Activated CD8-positive, alpha-beta T cell treated with anti-CD3 and anti-CD28 coated beads for 36 hours (primary cell): Measurements from ENCODE around the gene SPATA6L. TPM values are rescaled to one million over a fixed set of nuclear protein-coding genes. Genes with fewer than 3 reads are reported as not detected.

Source experiments
- ATAC-seq: fragments of 200-7000 bp; cut with Tn5 transposase; one replicate; pipeline ENCODE4 v1.10.0; 2021; ENCODE audit warnings: mild to moderate bottlenecking, moderate library complexity
- CTCF ChIA-PET: fragments of 350-600 bp; sonication (Branson Sonifier 250); formaldehyde crosslinking; loops from one replicate; lab custom pipeline; 2021; ENCODE audit warnings: antibody characterized with exemption; lab: Charles Lee
- POLR2A ChIA-PET: fragments of 350-600 bp; sonication (Branson Sonifier 250); formaldehyde crosslinking; loops from one replicate; lab custom pipeline; 2021; ENCODE audit warnings: antibody characterized with exemption; lab: Charles Lee
- DNase-seq: peaks from one replicate; pipeline ENCODE4 v3.0.0-alpha.2; 2020
- H3K27ac Mint-ChIP-seq: one replicate; pipeline ENCODE4 v1.8.0; 2021; ENCODE audit warnings: mild to moderate bottlenecking, mixed read lengths
- H3K27me3 Mint-ChIP-seq: one replicate; pipeline ENCODE4 v1.8.0; 2021; ENCODE audit warnings: mixed read lengths
- H3K36me3 Mint-ChIP-seq: one replicate; pipeline ENCODE4 v1.8.0; 2021; ENCODE audit warnings: low read depth, mixed read lengths
- H3K4me1 Mint-ChIP-seq: one replicate; pipeline ENCODE4 v1.8.0; 2021; ENCODE audit warnings: low read depth, mixed read lengths
- H3K4me3 Mint-ChIP-seq: one replicate; pipeline ENCODE4 v1.8.0; 2021; ENCODE audit warnings: mild to moderate bottlenecking, moderate library complexity, mixed read lengths
- H3K9me3 Mint-ChIP-seq: one replicate; pipeline ENCODE4 v1.8.0; 2021; ENCODE audit warnings: mixed read lengths
- CTCF ChIP-seq: fragments of 200-600 bp; IDR thresholded peaks from one replicate; pipeline ENCODE4 v1.8.0; 2022; ENCODE audit warnings: antibody characterized with exemption, mild to moderate bottlenecking
- intact Hi-C: fragments of 100-400 bp; cut with micrococcal nuclease; formaldehyde crosslinking; loops from one replicate; pipeline ENCODE4 v1.10.0; 2022
- total RNA-seq, 2 experiments: library from RNA; stranded (reverse); gene quantifications; one replicate each; pipeline ENCODE4 v1.2.3, GENCODE V29; 2021

Gene SPATA6L
- total RNA-seq, 2 experiments from 2014 or later = 0.43 to 0.78 TPM

- intact Hi-C loops = loop anchor here (5.0 kb wide), 2 partner anchors 63 to 303 kb away; partner anchors contain the start of gene AK3
- no peaks in the 10 kb centered on the region for H3K9me3 Mint-ChIP-seq
- POLR2A ChIA-PET = interaction anchor here (0.6 to 1.4 kb wide), 5 partner anchors 14 to 61 kb away, joined by 3 to 8 read pairs (median 4); partner anchors contain the start of genes AK3, PLPP6 and SPATA6L
- no peaks in the 10 kb centered on the region for H3K27me3 Mint-ChIP-seq
- peak; percentile 97 for ATAC-seq
- peaks cover 11% of the 10 kb centered on the region for H3K4me1 Mint-ChIP-seq
- peak; percentile 99 for DNase-seq
- CTCF ChIA-PET = interaction anchor here (0.9 to 1.0 kb wide), 2 partner anchors 15 to 18 kb away, joined by 3 to 4 read pairs; no protein-coding TSS in a partner anchor
- no peak within 1 kb of the TSS for H3K27ac Mint-ChIP-seq
- H3K36me3 Mint-ChIP-seq = peaks cover 4% of the 10 kb centered on the region
- no peak within 1 kb of the TSS for H3K4me3 Mint-ChIP-seq
- TF ChIP-seq CTCF = peak; percentile 79
Observed at GRCh38 chr9:4679268-4680172, 13.2 kb upstream of the SPATA6L start, which contains the start of gene CDC37L1. Gene CDC37L1, plus strand, starts transcription at chr9:4679569. Its CDS starts 199 bp downstream, at chr9:4679768.

GRCh38 chr9:4678679-4679267 is 12.5 kb upstream of the SPATA6L start:
- no peak for TF ChIP-seq CTCF
- ChIA-PET CTCF (interaction anchor here (0.9 to 1.0 kb wide), 2 partner anchors 15 to 17 kb away, joined by 3 to 4 read pairs; no protein-coding TSS in a partner anchor), POLR2A (interaction anchor here (1.0 to 1.4 kb wide), 4 partner anchors 13 to 62 kb away, joined by 3 to 8 read pairs (median 4); partner anchors contain the start of genes AK3, PLPP6 and SPATA6L)
- peak; percentile 23 for ATAC-seq
- no peaks in the 10 kb centered on the region for H3K9me3 Mint-ChIP-seq
- H3K27ac Mint-ChIP-seq = no peak overlapping the region
- H3K4me1 Mint-ChIP-seq = peaks cover 7% of the 10 kb centered on the region
- no peaks in the 10 kb centered on the region for H3K27me3 Mint-ChIP-seq
- H3K36me3 Mint-ChIP-seq = peaks cover 2% of the 10 kb centered on the region
- H3K4me3 Mint-ChIP-seq = no peak overlapping the region
- no peak for DNase-seq
- intact Hi-C loops = loop anchor here (5.0 kb wide), 2 partner anchors 64 to 304 kb away; partner anchors contain the start of gene AK3

GRCh38 chr9:4677392-4677791 is 11.1 kb upstream of the SPATA6L start:
- H3K4me1 Mint-ChIP-seq = no peaks in the 10 kb centered on the region
- no peak for TF ChIP-seq CTCF
- CTCF ChIA-PET = interaction anchor here (0.7 to 1.4 kb wide), 3 partner anchors 11 to 380 kb away, joined by 3 to 7 read pairs (median 3); partner anchors contain the start of gene SPATA6L
- intact Hi-C loops = loop anchor here (5.0 kb wide), 2 partner anchors 65 to 305 kb away; partner anchors contain the start of gene AK3
- H3K9me3 Mint-ChIP-seq = no peaks in the 10 kb centered on the region
- H3K36me3 Mint-ChIP-seq = no peaks in the 10 kb centered on the region
- H3K27me3 Mint-ChIP-seq = no peaks in the 10 kb centered on the region
- POLR2A ChIA-PET = interaction anchor here (1.0 to 1.2 kb wide), 2 partner anchors 10 to 11 kb away, joined by 3 to 4 read pairs; partner anchors contain the start of gene SPATA6L
- ATAC-seq (no peak), DNase-seq (no peak)
- no peak overlapping the region for H3K27ac Mint-ChIP-seq
- H3K4me3 Mint-ChIP-seq = no peak overlapping the region

GRCh38 chr9:4674783-4675182 is 8.5 kb upstream of the SPATA6L start:
- no peaks in the 10 kb centered on the region for H3K9me3 Mint-ChIP-seq
- no peak for DNase-seq

More at GRCh38 chr9:4674783-4675182, 8.5 kb upstream of the SPATA6L start:
- no peaks in the 10 kb centered on the region for H3K36me3 Mint-ChIP-seq
- CTCF ChIA-PET = interaction anchor here (0.8 kb wide), 1 partner anchor 31 kb away, joined by 3 read pairs; no protein-coding TSS in a partner anchor
- no peak for ATAC-seq
- H3K27me3 Mint-ChIP-seq = no peaks in the 10 kb centered on the region
- no peak overlapping the region for H3K4me3 Mint-ChIP-seq
- intact Hi-C loops = loop anchor here (5.0 kb wide), 2 partner anchors 68 to 308 kb away; partner anchors contain the start of gene AK3
- H3K27ac Mint-ChIP-seq = no peak overlapping the region
- TF ChIP-seq CTCF = no peak
- H3K4me1 Mint-ChIP-seq = peaks cover 9% of the 10 kb centered on the region
- POLR2A ChIA-PET = no interaction called here
